Erythroblast (primary cell): ENCODE measurements around the gene CFLAR.
"Not testable (repeated sequence)": the region's sequence is repeated elsewhere in the genome, so short reads cannot be mapped to it uniquely, and the experiment has no call there.

Experiments
- DNase-seq, 2 experiments: peaks; one replicate each; lab custom pipeline; 2025; lab: John Stamatoyannopoulos, UW
- GATA1 ChIP-seq: IDR thresholded peaks from 2 replicates; pipeline ENCODE4 v1.6.1; 2011; ENCODE audit warnings: low read depth, mild to moderate bottlenecking, control low read depth, low read length, moderate library complexity
- POLR2A ChIP-seq: IDR thresholded peaks from 2 replicates; pipeline ENCODE4 v1.6.1; 2011; ENCODE audit warnings: mild to moderate bottlenecking, low read length

CFLAR gene

GRCh38 chr2:201149064-201149820, 33.3 kb downstream of the CFLAR start:
- DNase-seq, result peak in 1 of 2 experiments; percentile 18
- no peak for TF ChIP-seq GATA1
- no peak for TF ChIP-seq POLR2A

GRCh38 chr2:201149821-201150165, 33.8 kb downstream of the CFLAR start:
- not testable (repeated sequence) for DNase-seq

GRCh38 chr2:201150454-201151020, 34.6 kb downstream of the CFLAR start:
- TF ChIP-seq GATA1 (no peak), POLR2A (no peak)
- peak; percentile 52 to 87 for DNase-seq

- no peak for DNase-seq
- TF ChIP-seq POLR2A (no peak), GATA1 (no peak)
Observed at GRCh38 chr2:201151127-201151981, 35.4 kb downstream of the CFLAR start.

GRCh38 chr2:201152517-201152916, 36.6 kb downstream of the CFLAR start:
- DNase-seq, result no peak
- TF ChIP-seq POLR2A (no peak), GATA1 (no peak)

GRCh38 chr2:201152999-201153815, 37.2 kb downstream of the CFLAR start:
- TF ChIP-seq POLR2A (no peak), GATA1 (no peak)
- peak; percentile 36 to 68 for DNase-seq

GRCh38 chr2:201154615-201155399, 38.8 kb downstream of the CFLAR start:
- TF ChIP-seq GATA1, result no peak
- no peak for TF ChIP-seq POLR2A
- DNase-seq, result no peak

- no peak for DNase-seq
- TF ChIP-seq POLR2A (no peak), GATA1 (no peak)
Observed at GRCh38 chr2:201156036-201156435, 40.1 kb downstream of the CFLAR start.

GRCh38 chr2:201156640-201157039, 40.7 kb downstream of the CFLAR start:
- no peak for TF ChIP-seq POLR2A
- no peak for TF ChIP-seq GATA1
- DNase-seq, result no peak

GRCh38 chr2:201157694-201158093, 41.7 kb downstream of the CFLAR start:
- DNase-seq, result peak; percentile 44 to 49
- no peak for TF ChIP-seq GATA1
- TF ChIP-seq POLR2A, result no peak

GRCh38 chr2:201158111-201158929, 42.4 kb downstream of the CFLAR start:
- DNase-seq, result peak; percentile 91
- peak; percentile 64 for TF ChIP-seq POLR2A
- TF ChIP-seq GATA1, result no peak

GRCh38 chr2:201164166-201164565, 48.2 kb downstream of the CFLAR start:
- DNase-seq, result no peak
- TF ChIP-seq POLR2A (no peak), GATA1 (no peak)
